ENCODE results near the gene CAPN5.
"Not testable (repeated sequence)": the region's sequence is repeated elsewhere in the genome, so short reads cannot be mapped to it uniquely, and the experiment has no call there.

Gene CAPN5

DNA sequence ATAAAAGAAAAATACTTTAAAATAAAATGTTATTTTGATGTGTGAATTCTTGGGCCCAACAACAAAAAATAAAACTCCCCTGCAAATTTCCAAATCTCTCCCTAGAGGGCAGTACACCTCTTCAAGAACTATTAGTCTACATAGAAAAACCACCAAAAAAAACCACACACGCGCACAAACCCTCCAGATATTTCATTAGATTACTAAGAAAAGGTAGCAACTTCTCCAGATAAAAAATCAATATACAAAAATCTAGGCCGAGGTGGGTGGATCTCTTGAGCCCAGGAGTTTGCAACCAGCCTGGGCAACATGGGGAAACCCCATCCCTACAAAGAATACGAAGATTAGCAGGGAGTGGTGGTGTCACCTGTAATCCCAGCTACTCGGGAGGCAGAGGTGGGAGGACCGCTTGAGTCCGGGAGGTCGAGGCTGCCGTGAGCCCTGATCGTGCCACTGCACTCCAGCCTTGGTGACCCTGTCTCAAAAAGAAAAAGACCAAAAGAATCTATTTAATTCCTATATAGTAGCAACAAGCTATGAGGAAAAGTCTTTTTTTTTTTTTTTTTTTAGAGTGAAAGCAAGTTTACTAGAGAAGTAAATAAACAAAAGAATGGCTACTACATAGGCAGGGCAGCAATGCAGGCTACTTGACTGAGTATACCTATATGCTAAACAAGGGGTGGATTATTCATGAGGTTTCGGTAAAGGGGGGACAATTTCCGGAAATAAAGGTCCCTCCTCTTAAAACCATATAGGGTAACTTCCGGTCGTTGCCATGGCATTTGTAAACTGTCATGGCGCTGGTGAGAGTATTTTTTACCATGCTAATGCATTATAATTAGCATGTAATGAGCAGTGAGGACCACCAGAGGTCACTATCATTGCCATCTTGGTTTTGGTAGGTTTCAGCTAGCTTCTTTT lies 19.5 kb upstream of the CAPN5 start:
- Histone ChIP-seq H2BK120ac (ENCODE audit: low read depth, low read length) (no peak overlapping the region), H3K18ac (ENCODE audit: low read length) (no peak overlapping the region), H2BK15ac (ENCODE audit: low read length) (no peak overlapping the region), H3K36me3 (replicated peaks in 1 of 2; ENCODE audit: control insufficient read depth in 2 of 2, insufficient read depth in 2 of 2, low read length in 2 of 2) (no peaks in the 10 kb centered on the region), H2BK5ac (ENCODE audit: low read length) (no peak overlapping the region), H4K8ac (ENCODE audit: low read depth, low read length) (no peak overlapping the region), H3K9ac (ENCODE audit: low read depth, low read length, poor library complexity) (no peak overlapping the region), H3K4me3 (ENCODE audit: low read length in 2 of 2) (peak overlapping the region in 1 of 2 donors; percentile 25), H3K4me1 (ENCODE audit: control insufficient read depth in 2 of 2, insufficient read depth in 1 of 2, low read depth in 1 of 2, low read length in 2 of 2) (peaks cover 1 to 3% of the 10 kb centered on the region in 2 donors), H2AFZ (ENCODE audit: low read length) (peak overlapping the region; percentile 73), H3K27me3 (ENCODE audit: control insufficient read depth in 3 of 3, insufficient read depth in 3 of 3, low read depth in 1 of 3, low read length in 3 of 3) (peaks cover 0 to 16% (median 10%) of the 10 kb centered on the region in 3 experiments), H3K14ac (ENCODE audit: low read length) (no peak overlapping the region), H3K4ac (ENCODE audit: low read length) (no peak overlapping the region), H2AK5ac (ENCODE audit: low read depth, low read length) (no peak overlapping the region), H2BK12ac (ENCODE audit: low read length) (no peak overlapping the region), H3K79me1 (ENCODE audit: low read depth, low read length) (no peaks in the 10 kb centered on the region), H3K27ac (replicated peaks; ENCODE audit: low read length) (no peak overlapping the region), H3K9me3 (replicated peaks in 1 of 2; ENCODE audit: control insufficient read depth in 2 of 2, insufficient read depth in 1 of 2, low read depth in 1 of 2, low read length in 2 of 2) (no peaks in the 10 kb centered on the region), H4K91ac (ENCODE audit: low read depth, low read length, poor library complexity) (no peak overlapping the region), H3K4me2 (ENCODE audit: insufficient read depth, low read length, poor library complexity, severe bottlenecking) (peak overlapping the region; percentile 2), H3K23ac (ENCODE audit: low read depth, low read length, poor library complexity) (no peak overlapping the region)
- DNase-seq (ENCODE audit: low spot score), result peak; percentile 67
- WGBS, 2 donors (ENCODE audit: extremely low coverage in 2 of 2, insufficient read length in 2 of 2, insufficient replicate concordance in 1 of 2), result no CpG with 5 or more reads among the region's 15 CpGs

DNA sequence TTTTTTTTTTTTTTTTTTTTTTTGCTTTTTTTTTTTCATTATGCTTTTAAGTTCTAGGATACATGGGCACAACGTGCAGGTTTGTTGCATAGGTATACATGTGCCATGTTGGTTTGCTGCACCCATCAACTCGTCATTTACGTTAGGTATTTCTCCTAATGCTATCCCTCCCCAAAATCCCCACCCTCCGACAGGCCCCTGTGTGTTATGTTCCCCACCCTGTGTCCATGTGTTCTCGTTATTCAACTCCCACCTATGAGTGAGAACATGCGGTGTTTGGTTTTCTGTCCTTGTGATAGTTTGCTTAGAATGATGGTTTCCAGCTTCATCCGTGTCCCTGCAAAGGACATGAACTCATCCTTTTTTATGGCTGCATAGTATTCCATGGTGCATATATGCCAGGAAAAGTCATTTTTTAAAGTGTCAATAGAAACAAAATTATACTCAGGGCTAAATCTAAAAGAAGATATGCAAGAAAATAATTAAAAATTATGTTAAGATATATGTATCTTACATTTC lies 18.8 kb upstream of the CAPN5 start:
- H3K4me1 ChIP-seq (ENCODE audit: control insufficient read depth in 2 of 2, insufficient read depth in 1 of 2, low read depth in 1 of 2, low read length in 2 of 2), result not testable (repeated sequence)

DNA sequence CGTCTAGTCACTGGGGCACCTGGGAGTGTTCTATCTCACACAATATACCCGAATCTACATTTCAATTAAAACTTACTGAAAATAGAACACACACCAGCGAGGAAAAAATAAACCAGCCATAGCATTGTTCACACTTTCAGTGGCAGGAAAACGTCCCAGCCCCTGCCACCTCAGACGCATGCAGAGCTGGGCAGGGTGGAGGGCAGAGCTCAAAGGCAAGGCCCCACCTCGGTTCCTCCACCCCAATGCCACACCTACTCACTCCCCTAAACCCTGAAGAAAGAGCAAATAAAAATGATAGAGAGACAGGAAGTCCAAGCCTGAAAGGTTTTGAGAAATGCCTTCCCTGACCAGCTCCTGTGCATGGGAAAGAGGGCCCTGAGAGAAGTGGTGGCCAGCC lies 17.7 kb upstream of the CAPN5 start:
- H3K4me3 ChIP-seq (ENCODE audit: low read length in 2 of 2), result no peak overlapping the region
- H3K27ac ChIP-seq (replicated peaks; ENCODE audit: low read length), result no peak overlapping the region
- no CpG with 5 or more reads among the region's 6 CpGs for WGBS, 2 donors (ENCODE audit: extremely low coverage in 2 of 2, insufficient read length in 2 of 2, insufficient replicate concordance in 1 of 2)
- no peaks in the 10 kb centered on the region for H3K79me1 ChIP-seq (ENCODE audit: low read depth, low read length)
- H3K36me3 ChIP-seq (replicated peaks in 1 of 2; ENCODE audit: control insufficient read depth in 2 of 2, insufficient read depth in 2 of 2, low read length in 2 of 2), result no peaks in the 10 kb centered on the region
- H2BK15ac ChIP-seq (ENCODE audit: low read length), result no peak overlapping the region
- H3K4ac ChIP-seq (ENCODE audit: low read length), result no peak overlapping the region
- H2AFZ ChIP-seq (ENCODE audit: low read length), result peak overlapping the region; percentile 81
- no peak overlapping the region for H2BK120ac ChIP-seq (ENCODE audit: low read depth, low read length)
- no peak overlapping the region for H3K23ac ChIP-seq (ENCODE audit: low read depth, low read length, poor library complexity)
- no peak overlapping the region for H4K8ac ChIP-seq (ENCODE audit: low read depth, low read length)
- no peak for DNase-seq (ENCODE audit: low spot score)
- no peak overlapping the region for H3K9ac ChIP-seq (ENCODE audit: low read depth, low read length, poor library complexity)
- H3K18ac ChIP-seq (ENCODE audit: low read length), result no peak overlapping the region
- H2AK5ac ChIP-seq (ENCODE audit: low read depth, low read length), result no peak overlapping the region
- no peak overlapping the region for H4K91ac ChIP-seq (ENCODE audit: low read depth, low read length, poor library complexity)
- peaks cover 1 to 14% of the 10 kb centered on the region in 2 donors for H3K4me1 ChIP-seq (ENCODE audit: control insufficient read depth in 2 of 2, insufficient read depth in 1 of 2, low read depth in 1 of 2, low read length in 2 of 2)
- H3K27me3 ChIP-seq (ENCODE audit: control insufficient read depth in 3 of 3, insufficient read depth in 3 of 3, low read depth in 1 of 3, low read length in 3 of 3), result peaks cover 0 to 16% (median 10%) of the 10 kb centered on the region in 3 experiments
- H3K4me2 ChIP-seq (ENCODE audit: insufficient read depth, low read length, poor library complexity, severe bottlenecking), result no peak overlapping the region
- no peak overlapping the region for H2BK12ac ChIP-seq (ENCODE audit: low read length)
- H3K14ac ChIP-seq (ENCODE audit: low read length), result no peak overlapping the region
- no peak overlapping the region for H2BK5ac ChIP-seq (ENCODE audit: low read length)
- no peaks in the 10 kb centered on the region for H3K9me3 ChIP-seq (replicated peaks in 1 of 2; ENCODE audit: control insufficient read depth in 2 of 2, insufficient read depth in 1 of 2, low read depth in 1 of 2, low read length in 2 of 2)

More for the DNA sequence above, 18.8 kb upstream of the CAPN5 start:
- peaks cover 0 to 16% (median 10%) of the 10 kb centered on the region in 3 experiments for H3K27me3 ChIP-seq (ENCODE audit: control insufficient read depth in 3 of 3, insufficient read depth in 3 of 3, low read depth in 1 of 3, low read length in 3 of 3)
- H2AFZ ChIP-seq (ENCODE audit: low read length); H3K79me1 ChIP-seq (ENCODE audit: low read depth, low read length); H2AK5ac ChIP-seq (ENCODE audit: low read depth, low read length); H3K27ac ChIP-seq (replicated peaks; ENCODE audit: low read length); H2BK5ac ChIP-seq (ENCODE audit: low read length); H4K8ac ChIP-seq (ENCODE audit: low read depth, low read length); H3K36me3 ChIP-seq (replicated peaks in 1 of 2; ENCODE audit: control insufficient read depth in 2 of 2, insufficient read depth in 2 of 2, low read length in 2 of 2); H3K14ac ChIP-seq (ENCODE audit: low read length); H3K9me3 ChIP-seq (replicated peaks in 1 of 2; ENCODE audit: control insufficient read depth in 2 of 2, insufficient read depth in 1 of 2, low read depth in 1 of 2, low read length in 2 of 2); H3K4me2 ChIP-seq (ENCODE audit: insufficient read depth, low read length, poor library complexity, severe bottlenecking); H4K91ac ChIP-seq (ENCODE audit: low read depth, low read length, poor library complexity); H3K4ac ChIP-seq (ENCODE audit: low read length); H2BK15ac ChIP-seq (ENCODE audit: low read length); H2BK120ac ChIP-seq (ENCODE audit: low read depth, low read length); H2BK12ac ChIP-seq (ENCODE audit: low read length); H3K18ac ChIP-seq (ENCODE audit: low read length); H3K9ac ChIP-seq (ENCODE audit: low read depth, low read length, poor library complexity); H3K23ac ChIP-seq (ENCODE audit: low read depth, low read length, poor library complexity); DNase-seq (ENCODE audit: low spot score); H3K4me3 ChIP-seq (ENCODE audit: low read length in 2 of 2): not testable (repeated sequence)
- WGBS, 2 donors (ENCODE audit: extremely low coverage in 2 of 2, insufficient read length in 2 of 2, insufficient replicate concordance in 1 of 2), result no CpG with 5 or more reads among the region's 7 CpGs

DNA sequence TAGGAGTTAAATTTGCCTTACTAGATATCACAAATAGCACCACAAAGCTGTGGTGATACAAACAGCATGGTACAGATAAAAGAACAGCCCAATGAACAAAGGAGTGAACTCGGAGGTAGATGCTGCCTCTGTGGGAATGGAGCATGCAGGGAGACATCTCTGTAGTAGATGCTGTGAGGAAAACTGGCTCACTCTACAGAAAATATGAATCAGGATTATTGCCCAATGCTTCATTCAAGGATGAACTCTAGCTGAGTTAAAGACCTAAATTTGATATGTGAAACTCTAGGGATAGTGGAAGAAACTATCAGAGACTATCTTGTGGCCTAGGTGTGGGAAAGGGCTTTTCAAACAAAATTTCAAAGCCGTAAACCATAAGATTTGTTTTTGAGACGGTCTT lies 15.3 kb upstream of the CAPN5 start:
- H3K14ac ChIP-seq (ENCODE audit: low read length), result no peak overlapping the region
- no peak overlapping the region for H3K23ac ChIP-seq (ENCODE audit: low read depth, low read length, poor library complexity)
- H4K8ac ChIP-seq (ENCODE audit: low read depth, low read length), result no peak overlapping the region
- H2BK15ac ChIP-seq (ENCODE audit: low read length), result no peak overlapping the region
- no peak overlapping the region for H2BK12ac ChIP-seq (ENCODE audit: low read length)
- H3K9me3 ChIP-seq (replicated peaks in 1 of 2; ENCODE audit: control insufficient read depth in 2 of 2, insufficient read depth in 1 of 2, low read depth in 1 of 2, low read length in 2 of 2), result peaks cover 4 to 7% of the 10 kb centered on the region in 2 donors
- WGBS, 2 donors (ENCODE audit: extremely low coverage in 2 of 2, insufficient read length in 2 of 2, insufficient replicate concordance in 1 of 2), result no CpG with 5 or more reads among the region's 3 CpGs
- H3K4me1 ChIP-seq (ENCODE audit: control insufficient read depth in 2 of 2, insufficient read depth in 1 of 2, low read depth in 1 of 2, low read length in 2 of 2), result peaks cover 0 to 24% of the 10 kb centered on the region in 2 donors
- no peak overlapping the region for H2BK5ac ChIP-seq (ENCODE audit: low read length)
- H3K4me2 ChIP-seq (ENCODE audit: insufficient read depth, low read length, poor library complexity, severe bottlenecking), result no peak overlapping the region
- H3K27ac ChIP-seq (replicated peaks; ENCODE audit: low read length), result no peak overlapping the region
- no peak overlapping the region for H3K4me3 ChIP-seq (ENCODE audit: low read length in 2 of 2)
- H3K9ac ChIP-seq (ENCODE audit: low read depth, low read length, poor library complexity), result no peak overlapping the region
- no peak overlapping the region for H4K91ac ChIP-seq (ENCODE audit: low read depth, low read length, poor library complexity)
- no peak overlapping the region for H2BK120ac ChIP-seq (ENCODE audit: low read depth, low read length)
- H3K27me3 ChIP-seq (ENCODE audit: control insufficient read depth in 3 of 3, insufficient read depth in 3 of 3, low read depth in 1 of 3, low read length in 3 of 3), result no peaks in the 10 kb centered on the region
- H2AFZ ChIP-seq (ENCODE audit: low read length), result no peak overlapping the region
- H3K36me3 ChIP-seq (replicated peaks in 1 of 2; ENCODE audit: control insufficient read depth in 2 of 2, insufficient read depth in 2 of 2, low read length in 2 of 2), result no peaks in the 10 kb centered on the region
- H3K18ac ChIP-seq (ENCODE audit: low read length), result no peak overlapping the region
- H3K4ac ChIP-seq (ENCODE audit: low read length), result no peak overlapping the region
- H2AK5ac ChIP-seq (ENCODE audit: low read depth, low read length), result no peak overlapping the region
- no peaks in the 10 kb centered on the region for H3K79me1 ChIP-seq (ENCODE audit: low read depth, low read length)
- DNase-seq (ENCODE audit: low spot score), result no peak

Data from neuronal stem cell (in vitro differentiated cells).